Caco-2 (cell line): Measurements from ENCODE around the gene NT5C1B. TPM values are rescaled to one million over a fixed set of nuclear protein-coding genes. Genes with fewer than 3 reads are reported as not detected.

ENCODE experiments used
- BruUV-seq: library from RNA; stranded (reverse); fragments of 400-500 nt; replicated peaks from 2 replicates; lab custom pipeline; 2021; lab: Mats Ljungman, UMichigan
- CTCF ChIA-PET: fragments of 300-600 bp; sonication (Branson Sonifier 250); formaldehyde crosslinking; loops from one replicate; lab custom pipeline; 2022; ENCODE audit warnings: antibody characterized with exemption; lab: Charles Lee
- POLR2A ChIA-PET: fragments of 300-600 bp; sonication (Branson Sonifier 250); formaldehyde crosslinking; loops from one replicate; lab custom pipeline; 2022; ENCODE audit warnings: antibody characterized with exemption; lab: Charles Lee
- DNase-seq, 2 experiments: peaks; one replicate each; pipeline versions ENCODE4 v3.0.0 to v3.0.0-alpha.2; 2020 to 2022
- H3K27me3 ChIP-seq: replicated peaks from 2 replicates; pipeline ENCODE4 v1.6.0; 2011; ENCODE audit warnings: low read length; ENCODE audit not compliant: control insufficient read depth, insufficient read depth
- H3K36me3 ChIP-seq: 2 replicates; pipeline ENCODE4 v1.5.1; 2011; ENCODE audit warnings: low read length; ENCODE audit not compliant: control insufficient read depth, insufficient read depth
- H3K4me1 ChIP-seq: fragments of 250-450 bp; sonication (Bioruptor Pico); 2 replicates; pipeline ENCODE4 v1.5.1; 2020; ENCODE audit warnings: mild to moderate bottlenecking
- H3K4me3 ChIP-seq: 2 replicates; pipeline ENCODE4 v1.5.1; 2011; ENCODE audit warnings: low read depth, mild to moderate bottlenecking, control low read depth, low read length
- H3K9me3 ChIP-seq: fragments of 250-450 bp; sonication (Bioruptor Pico); 2 replicates; pipeline ENCODE4 v1.5.1; 2020; ENCODE audit warnings: mild to moderate bottlenecking, moderate library complexity
- H3K27ac Mint-ChIP-seq: one replicate; pipeline ENCODE4 v1.8.0; 2022; ENCODE audit warnings: mixed read lengths; ENCODE audit not compliant: unreplicated experiment
- H3K27me3 Mint-ChIP-seq: one replicate; pipeline ENCODE4 v1.8.0; 2022; ENCODE audit warnings: mixed read lengths; ENCODE audit not compliant: insufficient read depth, unreplicated experiment
- H3K36me3 Mint-ChIP-seq: one replicate; pipeline ENCODE4 v1.8.0; 2022; ENCODE audit warnings: mild to moderate bottlenecking, mixed read lengths; ENCODE audit not compliant: insufficient read depth, unreplicated experiment
- H3K4me1 Mint-ChIP-seq: one replicate; pipeline ENCODE4 v1.8.0; 2022; ENCODE audit warnings: low read depth, mixed read lengths; ENCODE audit not compliant: unreplicated experiment
- H3K4me3 Mint-ChIP-seq: one replicate; pipeline ENCODE4 v1.8.0; 2022; ENCODE audit warnings: mild to moderate bottlenecking, moderate library complexity, mixed read lengths; ENCODE audit not compliant: unreplicated experiment
- H3K9me3 Mint-ChIP-seq: one replicate; pipeline ENCODE4 v1.8.0; 2022; ENCODE audit warnings: mixed read lengths; ENCODE audit not compliant: unreplicated experiment
- CTCF ChIP-seq, 2 experiments: fragments of 200-600 bp in 1 of 2; IDR thresholded peaks; 1 replicate in 1 of 2; 2 replicates in 1 of 2; pipeline versions ENCODE4 v1.5.1 to v1.8.0; 2011 to 2022; ENCODE audit warnings: antibody characterized with exemption in 1 of 2, control low read depth in 1 of 2, inconsistent platforms in 1 of 2, low read depth in 1 of 2, low read length in 1 of 2, mild to moderate bottlenecking in 1 of 2, moderate library complexity in 1 of 2; ENCODE audit not compliant: insufficient read depth in 1 of 2, severe bottlenecking in 1 of 2, unreplicated experiment in 1 of 2
- intact Hi-C: fragments of 100-400 bp; cut with micrococcal nuclease; formaldehyde crosslinking; loops from one replicate; pipeline ENCODE4 v1.10.0; 2022; ENCODE audit not compliant: unreplicated experiment
- total RNA-seq: library from RNA; stranded (reverse); gene quantifications from 2 replicates; pipeline ENCODE4 v1.2.3, GENCODE V29; 2022

NT5C1B gene
- total RNA-seq, 1 experiment from 2014 or later: not detected

- ChIA-PET CTCF (no interaction called here), POLR2A (no interaction called here)
- H3K4me3 ChIP-seq: no peak overlapping the region
- H3K36me3 ChIP-seq: no peaks in the 10 kb centered on the region
- DNase-seq: no peak
- intact Hi-C loops: no loop called here
- H3K36me3 Mint-ChIP-seq: no peaks in the 10 kb centered on the region
- H3K9me3 Mint-ChIP-seq: peaks cover 21% of the 10 kb centered on the region
- no peak overlapping the region for H3K4me3 Mint-ChIP-seq
- no peaks in the 10 kb centered on the region for H3K4me1 ChIP-seq
- H3K4me1 Mint-ChIP-seq: no peaks in the 10 kb centered on the region
- BruUV-seq: no TSS peak
- no peaks in the 10 kb centered on the region for H3K27me3 ChIP-seq
- no peaks in the 10 kb centered on the region for H3K27me3 Mint-ChIP-seq
- peaks cover 6% of the 10 kb centered on the region; the same call in 1 of the 2 replicates for H3K9me3 ChIP-seq
- no peak overlapping the region for H3K27ac Mint-ChIP-seq
- TF ChIP-seq CTCF (IDR thresholded peaks at IDR 0.05; ENCODE audit: insufficient read depth in 1 of 2, low read depth in 1 of 2, low read length in 1 of 2, severe bottlenecking in 1 of 2, unreplicated experiment in 1 of 2): no peak
These were observed 41.6 kb upstream of the NT5C1B start for GRCh38 chr2:18630941-18631340.

GRCh38 chr2:18630541-18630940 lies 41.2 kb upstream of the NT5C1B start:
- Histone ChIP-seq H3K4me3 (no peak overlapping the region), H3K36me3 (no peaks in the 10 kb centered on the region), H3K4me1 (no peaks in the 10 kb centered on the region), H3K27me3 (no peaks in the 10 kb centered on the region), H3K9me3 (peaks cover 6% of the 10 kb centered on the region; the same call in 1 of the 2 replicates)
- H3K9me3 Mint-ChIP-seq: peaks cover 18% of the 10 kb centered on the region
- intact Hi-C loops: no loop called here
- H3K27ac Mint-ChIP-seq: no peak overlapping the region
- ChIA-PET POLR2A (no interaction called here), CTCF (no interaction called here)
- H3K27me3 Mint-ChIP-seq: no peaks in the 10 kb centered on the region
- H3K4me3 Mint-ChIP-seq: no peak overlapping the region
- H3K4me1 Mint-ChIP-seq: no peaks in the 10 kb centered on the region
- TF ChIP-seq CTCF (IDR thresholded peaks at IDR 0.05; ENCODE audit: insufficient read depth in 1 of 2, low read depth in 1 of 2, low read length in 1 of 2, severe bottlenecking in 1 of 2, unreplicated experiment in 1 of 2): no peak
- H3K36me3 Mint-ChIP-seq: no peaks in the 10 kb centered on the region
- BruUV-seq: no TSS peak
- no peak for DNase-seq

GRCh38 chr2:18630101-18630500 lies 40.7 kb upstream of the NT5C1B start:
- no peaks in the 10 kb centered on the region for H3K4me1 Mint-ChIP-seq
- Histone ChIP-seq H3K36me3 (no peaks in the 10 kb centered on the region), H3K9me3 (peaks cover 6% of the 10 kb centered on the region; the same call in 1 of the 2 replicates), H3K4me1 (no peaks in the 10 kb centered on the region), H3K27me3 (no peaks in the 10 kb centered on the region), H3K4me3 (no peak overlapping the region)
- no peak overlapping the region for H3K27ac Mint-ChIP-seq
- peaks cover 18% of the 10 kb centered on the region for H3K9me3 Mint-ChIP-seq
- BruUV-seq: no TSS peak
- no peak for TF ChIP-seq CTCF (IDR thresholded peaks at IDR 0.05; ENCODE audit: insufficient read depth in 1 of 2, low read depth in 1 of 2, low read length in 1 of 2, severe bottlenecking in 1 of 2, unreplicated experiment in 1 of 2)
- no peak for DNase-seq
- no peak overlapping the region for H3K4me3 Mint-ChIP-seq
- intact Hi-C loops: no loop called here
- H3K36me3 Mint-ChIP-seq: no peaks in the 10 kb centered on the region
- CTCF ChIA-PET: no interaction called here
- no peaks in the 10 kb centered on the region for H3K27me3 Mint-ChIP-seq
- POLR2A ChIA-PET: no interaction called here
